Mesenchymal stem cell (in vitro differentiated cells and primary cell): ENCODE measurements around the gene PSMC3.

Experiments used
- DNase-seq: peaks from one replicate; pipeline ENCODE4 v3.0.0-alpha.2; 2013
- H2AFZ ChIP-seq: one replicate; pipeline ENCODE4 v1.6.1; 2013; ENCODE audit warnings: low read depth, mild to moderate bottlenecking, control low read depth, inconsistent platforms, low read length, moderate library complexity
- H2AK5ac ChIP-seq: 2 replicates; pipeline ENCODE4 v1.6.1; 2013; ENCODE audit warnings: low read length, moderate library complexity, mild to moderate bottlenecking, inconsistent platforms; ENCODE audit not compliant: severe bottlenecking
- H2BK120ac ChIP-seq: one replicate; pipeline ENCODE4 v1.6.1; 2013; ENCODE audit warnings: low read depth, mild to moderate bottlenecking, inconsistent platforms, low read length, moderate library complexity
- H2BK12ac ChIP-seq, 2 experiments: one replicate each; pipeline ENCODE4 v1.6.1; 2013; ENCODE audit warnings: inconsistent platforms in 2 of 2, low read length in 2 of 2, mild to moderate bottlenecking in 2 of 2, moderate library complexity in 2 of 2, control low read depth in 1 of 2
- H2BK15ac ChIP-seq: one replicate; pipeline ENCODE4 v1.6.1; 2013; ENCODE audit warnings: mild to moderate bottlenecking, low read depth, inconsistent platforms; ENCODE audit not compliant: poor library complexity, severe bottlenecking
- H2BK5ac ChIP-seq: 2 replicates; pipeline ENCODE4 v1.6.1; 2013; ENCODE audit warnings: low read depth, mild to moderate bottlenecking, low read length, control low read depth, inconsistent platforms; ENCODE audit not compliant: poor library complexity, severe bottlenecking
- H3K14ac ChIP-seq, 2 experiments: one replicate each; pipeline ENCODE4 v1.6.1; 2013; ENCODE audit warnings: inconsistent platforms in 2 of 2, low read length in 2 of 2, control low read depth in 1 of 2, mild to moderate bottlenecking in 1 of 2, moderate library complexity in 1 of 2
- H3K18ac ChIP-seq, 2 experiments: one replicate each; pipeline ENCODE4 v1.6.1; 2013; ENCODE audit warnings: inconsistent platforms in 2 of 2, low read length in 2 of 2, control low read depth in 1 of 2, low read depth in 1 of 2, mild to moderate bottlenecking in 1 of 2
- H3K23ac ChIP-seq, 2 experiments: one replicate each; pipeline ENCODE4 v1.6.1; 2013; ENCODE audit warnings: inconsistent platforms in 2 of 2, low read length in 2 of 2, mild to moderate bottlenecking in 2 of 2, moderate library complexity in 2 of 2, control low read depth in 1 of 2
- H3K27ac ChIP-seq: 2 replicates; pipeline ENCODE4 v1.5.1; 2013; ENCODE audit warnings: mild to moderate bottlenecking, moderate library complexity, low read length, control low read depth, inconsistent platforms; ENCODE audit not compliant: poor library complexity, severe bottlenecking
- H3K27me3 ChIP-seq, 2 experiments: 2 replicates each; pipeline versions ENCODE4 v1.6.1 to v1.7.0; 2013; ENCODE audit warnings: low read length in 2 of 2, mild to moderate bottlenecking in 2 of 2, moderate library complexity in 2 of 2, control low read depth in 1 of 2, inconsistent platforms in 1 of 2; ENCODE audit not compliant: control insufficient read depth in 1 of 2, insufficient read depth in 1 of 2
- H3K36me3 ChIP-seq, 2 experiments: 2 replicates each; pipeline versions ENCODE4 v1.6.1 to v1.7.0; 2013; ENCODE audit warnings: low read length in 2 of 2, control low read depth in 1 of 2, inconsistent platforms in 1 of 2, low read depth in 1 of 2, mild to moderate bottlenecking in 1 of 2; ENCODE audit not compliant: insufficient read depth in 2 of 2, control insufficient read depth in 1 of 2
- H3K4ac ChIP-seq, 2 experiments: one replicate each; pipeline ENCODE4 v1.6.1; 2013; ENCODE audit warnings: inconsistent platforms in 2 of 2, low read length in 2 of 2, mild to moderate bottlenecking in 2 of 2, moderate library complexity in 2 of 2, control low read depth in 1 of 2, low read depth in 1 of 2
- H3K4me1 ChIP-seq: 2 replicates; pipeline ENCODE4 v1.6.1; 2013; ENCODE audit warnings: low read depth, low read length, control low read depth; ENCODE audit not compliant: control insufficient read depth, insufficient read depth
- H3K4me2 ChIP-seq: 2 replicates; pipeline ENCODE4 v1.6.1; 2013; ENCODE audit warnings: low read length, mild to moderate bottlenecking, inconsistent platforms; ENCODE audit not compliant: poor library complexity, severe bottlenecking
- H3K4me3 ChIP-seq, 2 experiments: 2 replicates each; pipeline versions ENCODE4 v1.5.1 to v1.7.0; 2013; ENCODE audit warnings: low read length in 2 of 2, mild to moderate bottlenecking in 2 of 2, control low read depth in 1 of 2, low read depth in 1 of 2; ENCODE audit not compliant: insufficient read depth in 1 of 2
- H3K79me1 ChIP-seq: replicated peaks from 2 replicates; pipeline ENCODE4 v1.6.1; 2013; ENCODE audit warnings: mild to moderate bottlenecking, control low read depth, low read length, inconsistent platforms; ENCODE audit not compliant: poor library complexity, severe bottlenecking
- H3K9ac ChIP-seq: 2 replicates; pipeline ENCODE4 v1.7.0; 2013; ENCODE audit warnings: mild to moderate bottlenecking, low read length, moderate library complexity
- H3K9me3 ChIP-seq: 2 replicates; pipeline ENCODE4 v1.7.0; 2013; ENCODE audit warnings: mild to moderate bottlenecking, low read length; ENCODE audit not compliant: control insufficient read depth
- H4K8ac ChIP-seq: one replicate; pipeline ENCODE4 v1.6.1; 2013; ENCODE audit warnings: inconsistent platforms, mild to moderate bottlenecking, low read length, moderate library complexity
- H4K91ac ChIP-seq: one replicate; pipeline ENCODE4 v1.6.1; 2013; ENCODE audit warnings: mild to moderate bottlenecking, low read length, inconsistent platforms
- WGBS: methylation state at CpG from one replicate; pipeline ENCODE4 v1.1.7; 2013; ENCODE audit warnings: mixed read lengths; 5-methylcytosine and 5-hydroxymethylcytosine counted together

PSMC3 gene

DNA sequence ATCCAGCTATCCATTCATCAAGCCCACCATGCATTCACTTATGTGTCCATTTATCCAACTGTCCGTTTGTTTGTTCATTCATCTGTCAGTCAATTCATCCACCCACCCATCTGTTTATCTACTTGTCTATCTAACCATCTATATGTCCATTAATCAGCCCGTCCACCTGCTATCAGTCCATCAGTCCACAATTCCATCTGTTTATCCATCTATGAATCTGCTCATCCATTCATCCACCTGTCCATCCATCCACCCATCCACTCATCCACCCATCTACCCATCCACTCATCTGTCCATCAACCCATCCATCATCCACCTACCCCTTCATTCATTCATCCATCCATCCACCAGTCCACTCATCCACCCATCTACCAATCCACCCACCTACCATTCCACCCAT lies 46.9 kb downstream of the PSMC3 start:
- Histone ChIP-seq H2AK5ac (no peak overlapping the region), H2AFZ (no peak overlapping the region), H2BK12ac (no peak overlapping the region), H4K8ac (no peak overlapping the region), H3K36me3 (no peaks in the 10 kb centered on the region), H3K23ac (no peak overlapping the region), H3K4me1 (peaks cover 20% of the 10 kb centered on the region), H3K4me3 (no peak overlapping the region), H3K9ac (no peak overlapping the region), H3K4me2 (no peak overlapping the region), H3K4ac (no peak overlapping the region), H2BK15ac (no peak overlapping the region), H3K79me1 (no peaks in the 10 kb centered on the region), H3K18ac (no peak overlapping the region), H3K9me3 (no peaks in the 10 kb centered on the region), H2BK120ac (no peak overlapping the region), H4K91ac (no peak overlapping the region), H3K27me3 (peaks cover 4 to 7% of the 10 kb centered on the region in 2 experiments), H2BK5ac (no peak overlapping the region), H3K14ac (no peak overlapping the region), H3K27ac (no peak overlapping the region)
- WGBS = 76% methylated on average over 2 of the region's 2 CpGs
- no peak for DNase-seq

GRCh38 chr11:47378836-47379170 lies 47.4 kb downstream of the PSMC3 start:
- H4K8ac ChIP-seq = no peak overlapping the region
- H2BK5ac ChIP-seq = no peak overlapping the region
- no peak overlapping the region for H3K18ac ChIP-seq
- no peak overlapping the region for H2AFZ ChIP-seq
- no peaks in the 10 kb centered on the region for H3K79me1 ChIP-seq
- no peak overlapping the region for H3K9ac ChIP-seq
- H2BK12ac ChIP-seq = no peak overlapping the region
- no peak overlapping the region for H2BK120ac ChIP-seq
- peaks cover 21% of the 10 kb centered on the region for H3K4me1 ChIP-seq
- no peak overlapping the region for H3K4me2 ChIP-seq
- H3K36me3 ChIP-seq = no peaks in the 10 kb centered on the region
- H3K27me3 ChIP-seq = peaks cover 4 to 7% of the 10 kb centered on the region in 2 experiments
- no peak overlapping the region for H3K4ac ChIP-seq
- no peaks in the 10 kb centered on the region for H3K9me3 ChIP-seq
- H3K4me3 ChIP-seq = no peak overlapping the region
- H3K14ac ChIP-seq = no peak overlapping the region
- no peak overlapping the region for H2AK5ac ChIP-seq
- no peak overlapping the region for H3K23ac ChIP-seq
- H4K91ac ChIP-seq = no peak overlapping the region
- no peak overlapping the region for H2BK15ac ChIP-seq
- no peak overlapping the region for H3K27ac ChIP-seq
- DNase-seq = no peak

GRCh38 chr11:47378010-47378835 lies 48.0 kb downstream of the PSMC3 start, which contains the start of gene SPI1:
Gene SPI1, minus strand, starts transcription at chr11:47378547. Its CDS starts 194 bp downstream, at chr11:47378353.
- WGBS = 82% methylated on average over 31 of the region's 31 CpGs
- Histone ChIP-seq H3K79me1 (no peaks in the 10 kb centered on the region), H2BK12ac (no peak within 1 kb of the TSS), H4K91ac (no peak within 1 kb of the TSS), H4K8ac (no peak within 1 kb of the TSS), H2BK15ac (no peak within 1 kb of the TSS), H3K14ac (no peak within 1 kb of the TSS), H3K4me3 (no peak within 1 kb of the TSS), H3K4ac (no peak within 1 kb of the TSS), H3K27ac (no peak within 1 kb of the TSS), H3K27me3 (peaks cover 4 to 7% of the 10 kb centered on the region in 2 experiments), H2AFZ (no peak within 1 kb of the TSS), H3K9ac (no peak within 1 kb of the TSS), H3K23ac (no peak within 1 kb of the TSS), H3K18ac (no peak within 1 kb of the TSS), H3K4me2 (no peak within 1 kb of the TSS), H3K4me1 (peaks cover 21% of the 10 kb centered on the region), H2AK5ac (no peak within 1 kb of the TSS), H2BK120ac (no peak within 1 kb of the TSS), H3K36me3 (no peaks in the 10 kb centered on the region), H2BK5ac (no peak within 1 kb of the TSS), H3K9me3 (no peaks in the 10 kb centered on the region)
- no peak for DNase-seq

DNA sequence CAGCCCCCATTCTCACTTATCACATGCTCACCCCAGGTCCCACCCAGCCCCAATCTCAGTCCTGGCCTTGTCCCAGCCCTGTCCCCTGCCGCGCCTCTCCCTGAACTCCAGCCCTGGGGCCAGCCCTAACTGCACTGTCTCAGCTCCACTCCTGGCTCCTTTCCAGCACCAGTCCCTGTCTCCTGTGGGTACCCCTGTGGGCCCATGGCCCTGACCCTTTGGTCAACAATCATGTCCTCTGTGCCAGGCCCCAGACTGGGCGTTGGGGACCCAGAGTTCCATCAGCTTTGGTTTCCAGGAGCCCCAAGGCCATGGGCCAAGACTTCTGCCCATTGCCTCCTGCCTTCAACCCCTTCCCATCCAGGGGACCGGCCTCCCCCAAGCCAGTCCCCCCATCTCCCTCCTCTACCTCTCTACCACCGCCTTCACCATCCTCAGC lies 48.6 kb downstream of the PSMC3 start:
- H2BK12ac ChIP-seq = no peak overlapping the region
- DNase-seq = no peak
- H3K79me1 ChIP-seq = no peaks in the 10 kb centered on the region
- peaks cover 21% of the 10 kb centered on the region for H3K4me1 ChIP-seq
- no peak overlapping the region for H3K9ac ChIP-seq
- H2BK120ac ChIP-seq = no peak overlapping the region
- no peak overlapping the region for H3K18ac ChIP-seq
- no peak overlapping the region for H4K8ac ChIP-seq
- H3K27ac ChIP-seq = no peak overlapping the region
- H3K27me3 ChIP-seq = peaks cover 3 to 7% of the 10 kb centered on the region in 2 experiments
- no peak overlapping the region for H2AFZ ChIP-seq
- no peak overlapping the region for H2BK15ac ChIP-seq
- H3K23ac ChIP-seq = no peak overlapping the region
- 91% methylated on average over 5 of the region's 5 CpGs for WGBS
- H3K14ac ChIP-seq = no peak overlapping the region
- H3K4ac ChIP-seq = no peak overlapping the region
- H3K4me2 ChIP-seq = no peak overlapping the region
- H4K91ac ChIP-seq = no peak overlapping the region
- H2AK5ac ChIP-seq = no peak overlapping the region
- H2BK5ac ChIP-seq = no peak overlapping the region
- H3K36me3 ChIP-seq = no peaks in the 10 kb centered on the region
- no peaks in the 10 kb centered on the region for H3K9me3 ChIP-seq
- H3K4me3 ChIP-seq = no peak overlapping the region
